HG03520 (cell line): Measurements from ENCODE around the gene C8A.

Source experiments
- ATAC-seq: cut with Tn5 transposase; IDR thresholded peaks from one replicate; pipeline ENCODE4 v1.9.1; 2021; ENCODE audit warnings: mild to moderate bottlenecking, moderate library complexity; ENCODE audit not compliant: unreplicated experiment

The C8A gene

DNA sequence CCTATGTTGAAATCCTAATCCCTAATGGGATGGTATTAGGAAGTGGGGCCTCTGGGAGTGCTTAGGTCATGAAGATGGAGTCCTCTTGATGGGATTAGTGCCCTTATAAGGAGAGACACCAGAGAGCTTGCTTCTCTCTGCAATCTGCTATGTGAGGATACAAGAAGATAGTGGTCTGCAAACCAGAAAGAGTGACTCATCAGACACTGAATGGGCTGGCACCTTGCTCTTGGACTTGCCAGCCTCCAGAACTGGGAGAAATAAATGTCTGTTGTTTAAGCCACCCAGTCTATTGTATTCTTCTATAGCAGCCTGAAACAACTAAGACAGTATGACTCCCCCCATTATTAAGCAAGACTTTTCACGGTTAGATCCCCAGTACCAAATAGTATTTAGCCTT, 67.9 kb downstream of the C8A start:
- ATAC-seq = no peak

DNA sequence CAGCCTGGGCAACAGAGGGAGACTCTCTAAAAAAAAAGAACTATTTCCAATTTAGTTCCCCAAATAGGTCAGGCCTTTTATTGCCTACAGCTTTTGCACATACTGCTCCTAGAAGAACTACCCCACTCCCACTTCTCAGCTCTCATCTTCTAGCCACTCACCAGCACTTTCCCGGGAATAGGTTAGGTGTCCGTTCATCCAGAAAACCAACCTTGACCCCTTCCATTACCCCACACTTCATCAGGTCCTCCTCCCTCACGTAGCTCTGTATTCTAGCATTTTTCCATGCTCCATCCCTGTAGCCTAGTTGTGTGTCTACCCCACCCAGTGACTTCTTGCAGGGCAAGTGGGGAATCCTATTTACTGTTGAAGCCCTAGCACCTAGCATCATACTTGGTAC, 68.6 kb downstream of the C8A start:
- no peak for ATAC-seq

DNA sequence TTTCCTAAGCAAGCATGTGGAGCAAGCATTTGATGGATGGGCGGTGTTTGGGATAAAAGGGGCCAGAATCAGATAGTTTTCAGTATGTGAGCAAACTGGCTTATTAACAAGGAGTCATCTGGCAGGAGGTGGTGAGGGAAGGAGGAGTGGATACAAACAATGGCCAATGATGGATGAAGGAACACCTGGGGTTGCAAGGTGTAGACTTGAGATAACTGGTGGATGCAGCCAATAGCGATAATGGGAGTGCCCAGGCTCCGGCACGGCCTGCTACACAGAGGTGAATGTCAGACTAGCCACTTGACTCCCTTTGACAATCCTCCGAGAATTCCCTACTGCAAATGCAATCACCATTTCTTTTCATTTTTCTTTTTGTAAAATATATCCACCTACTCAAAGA, 69.5 kb downstream of the C8A start:
- no peak for ATAC-seq

DNA sequence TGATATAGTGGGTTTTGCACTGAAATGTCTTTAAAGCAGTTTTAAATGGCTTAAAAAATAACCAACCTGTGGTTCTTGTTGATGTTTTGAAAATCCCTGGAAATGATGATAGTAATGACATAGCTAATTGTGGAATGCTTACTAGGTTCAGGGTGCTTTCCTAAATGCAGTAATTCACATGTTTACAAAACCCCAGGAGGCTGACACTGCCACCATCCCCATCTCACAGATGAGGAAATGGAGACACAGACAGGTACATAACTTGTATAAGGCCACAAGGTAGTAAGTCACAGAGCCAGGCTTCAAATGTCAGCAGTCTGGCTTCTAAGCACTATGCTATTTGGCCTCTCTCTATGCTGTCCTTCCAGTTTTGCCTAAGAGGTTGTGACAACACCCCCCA, 70.6 kb downstream of the C8A start:
- ATAC-seq = no peak

DNA sequence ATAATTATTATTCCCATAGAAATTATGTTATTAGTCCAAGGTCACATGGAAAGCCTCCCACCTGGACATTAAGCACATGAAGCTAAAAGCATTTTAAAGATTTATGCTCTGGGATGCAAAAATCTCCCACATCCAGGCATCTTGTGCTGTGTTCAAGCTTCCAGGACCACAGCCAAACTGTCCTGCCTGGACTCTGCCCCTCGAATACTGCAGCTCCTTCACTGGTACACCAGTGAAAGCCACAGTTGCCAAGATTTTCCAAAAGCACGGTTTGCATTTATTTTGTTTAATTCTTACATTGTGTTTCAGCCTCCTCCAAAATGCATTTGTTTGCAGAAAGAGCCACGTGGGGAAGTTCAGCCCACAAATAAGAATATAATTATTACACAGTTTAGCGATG, 72.6 kb downstream of the C8A start:
- ATAC-seq = no peak

DNA sequence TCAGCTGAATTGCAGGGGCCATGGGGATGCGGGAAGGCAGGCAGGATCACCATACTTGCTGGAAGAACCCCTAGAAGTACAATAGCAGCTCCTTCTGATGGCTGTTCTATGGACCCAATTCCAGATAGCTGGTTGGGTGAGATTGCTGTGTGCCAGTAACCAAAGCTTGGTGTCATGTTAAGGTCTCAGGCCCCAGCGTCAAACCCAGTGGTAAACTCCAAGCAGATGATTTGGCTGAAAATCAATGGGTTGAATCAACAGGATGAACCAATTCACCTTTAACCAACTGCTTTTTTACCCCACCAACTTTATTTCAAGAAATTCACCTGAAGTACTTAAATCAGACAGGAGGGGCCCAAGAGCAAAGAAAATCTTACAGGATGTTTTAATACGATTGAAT, 73.4 kb downstream of the C8A start:
- no peak for ATAC-seq

DNA sequence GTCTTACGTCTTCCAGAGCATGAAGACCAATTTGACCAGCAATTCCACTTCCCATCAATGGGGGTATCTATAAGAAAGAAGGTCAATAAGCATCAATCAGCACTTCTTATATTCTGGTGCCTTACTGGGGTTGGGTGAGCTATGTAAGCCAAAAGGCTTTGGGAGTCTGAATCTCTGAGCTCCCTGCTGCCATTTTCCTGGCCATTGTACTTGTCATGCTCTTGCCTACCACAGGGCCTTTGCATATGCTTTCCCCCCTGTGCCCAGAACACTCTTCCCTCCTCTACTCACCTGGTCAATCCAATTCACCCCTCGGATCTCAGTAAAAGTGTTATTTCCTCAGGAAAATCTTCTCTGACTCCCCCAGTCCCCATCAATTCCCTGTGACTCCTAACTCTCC, 74.9 kb downstream of the C8A start:
- no peak for ATAC-seq

DNA sequence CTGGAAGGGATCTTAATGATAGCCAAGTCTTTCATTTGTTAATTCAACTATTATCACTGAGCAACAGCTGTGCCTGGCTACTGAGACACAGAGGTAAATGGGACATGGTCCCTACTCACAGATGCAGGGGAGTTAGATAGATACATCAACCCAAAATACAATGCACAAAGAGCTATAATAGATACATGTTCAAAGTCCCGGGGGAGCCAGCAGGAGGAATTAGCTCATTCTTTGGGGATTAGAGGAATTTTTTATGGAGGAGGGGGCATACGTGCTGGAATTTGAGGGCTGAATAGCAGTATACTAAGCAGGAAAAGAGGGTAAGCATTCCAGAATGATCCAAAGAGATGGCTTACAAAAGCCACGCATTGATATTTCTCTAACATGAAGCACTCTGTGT, 76.6 kb downstream of the C8A start:
- ATAC-seq = no peak

DNA sequence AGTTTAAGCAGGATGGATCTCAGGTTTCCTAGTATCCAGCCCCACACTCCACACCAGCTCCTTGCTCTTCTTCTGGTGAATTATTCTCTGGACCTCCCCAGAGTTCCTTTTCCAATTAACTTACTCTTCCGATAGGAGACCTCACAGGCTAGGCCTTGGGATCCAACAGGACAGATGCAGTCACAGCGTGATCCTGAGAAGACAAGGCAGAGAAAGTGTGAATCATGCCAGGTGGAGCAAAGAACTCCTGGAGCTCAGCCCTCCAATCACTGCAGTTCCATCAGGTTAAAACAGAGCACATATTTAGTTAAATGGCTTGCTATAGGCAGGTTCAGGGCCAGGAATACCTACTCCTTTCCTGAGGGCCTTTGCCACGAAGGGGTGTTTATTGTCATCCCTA, 77.1 kb downstream of the C8A start:
- ATAC-seq = no peak

DNA sequence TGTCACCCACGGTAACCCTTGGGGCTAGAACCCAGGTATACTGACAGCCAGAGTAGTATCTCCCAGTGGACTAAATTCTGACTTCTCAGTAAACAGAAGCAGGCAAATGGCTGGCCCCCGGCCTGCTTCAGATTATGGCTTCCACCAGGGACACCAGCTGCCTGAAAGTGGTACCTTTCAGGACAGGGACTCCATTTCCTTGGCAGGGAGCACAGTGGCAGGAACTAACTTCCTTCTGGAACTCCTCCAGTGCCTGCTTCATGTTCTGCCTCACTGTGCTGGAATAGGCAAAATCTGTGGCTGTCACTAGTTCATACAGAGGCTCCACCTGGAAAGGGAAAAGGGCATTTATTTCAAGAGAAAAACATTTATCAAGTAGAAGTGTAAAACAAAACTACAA, 78.6 kb downstream of the C8A start:
- no peak for ATAC-seq

DNA sequence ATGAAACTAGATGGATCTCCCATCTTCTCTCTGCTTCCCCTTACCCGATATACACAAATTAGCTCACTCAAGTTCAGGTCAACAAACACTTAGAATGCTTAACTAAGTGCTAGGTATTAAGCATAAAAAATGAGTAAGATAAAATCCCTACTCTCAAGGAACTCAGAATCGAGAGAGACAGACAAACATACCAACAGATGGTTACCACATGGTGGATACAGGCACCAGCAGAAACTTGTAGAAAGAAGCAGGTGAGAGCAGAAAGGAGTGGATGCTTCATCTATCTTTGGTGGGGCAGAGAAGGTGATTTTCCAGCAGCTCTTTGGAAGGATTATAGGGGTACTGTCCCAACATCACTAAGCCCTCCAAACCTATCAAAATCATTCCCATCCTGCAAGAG, 79.0 kb downstream of the C8A start:
- no peak for ATAC-seq

DNA sequence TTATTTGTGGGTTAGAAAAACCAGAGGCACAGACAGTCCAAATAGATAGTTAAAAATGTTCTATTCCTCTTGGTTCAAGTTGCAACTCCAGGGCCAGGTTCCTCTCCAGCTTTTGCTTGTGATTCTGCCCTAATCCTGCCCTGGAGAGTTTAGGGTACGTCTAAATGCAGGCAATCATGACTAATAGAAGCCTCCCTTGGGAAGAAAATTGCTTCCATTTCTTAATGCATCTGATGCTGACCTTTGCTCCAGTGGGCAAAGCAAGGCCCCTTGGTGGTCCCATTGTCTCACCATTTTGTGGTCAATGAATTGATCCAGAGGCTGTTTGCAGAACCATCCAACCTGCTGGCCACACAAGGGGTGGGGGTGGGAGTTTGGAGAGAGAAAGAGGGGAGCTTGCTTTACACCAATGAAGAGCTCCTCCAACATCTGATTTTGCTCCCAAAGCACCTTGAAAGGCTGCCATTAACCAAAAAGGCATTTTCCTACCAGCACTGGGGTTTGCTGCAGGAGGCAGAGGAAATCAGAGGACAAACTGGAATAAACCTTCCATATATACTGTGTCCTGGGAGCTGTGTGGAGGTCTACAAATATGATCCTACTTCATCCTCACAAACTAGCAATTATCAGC, 79.9 kb downstream of the C8A start:
- no peak for ATAC-seq

DNA sequence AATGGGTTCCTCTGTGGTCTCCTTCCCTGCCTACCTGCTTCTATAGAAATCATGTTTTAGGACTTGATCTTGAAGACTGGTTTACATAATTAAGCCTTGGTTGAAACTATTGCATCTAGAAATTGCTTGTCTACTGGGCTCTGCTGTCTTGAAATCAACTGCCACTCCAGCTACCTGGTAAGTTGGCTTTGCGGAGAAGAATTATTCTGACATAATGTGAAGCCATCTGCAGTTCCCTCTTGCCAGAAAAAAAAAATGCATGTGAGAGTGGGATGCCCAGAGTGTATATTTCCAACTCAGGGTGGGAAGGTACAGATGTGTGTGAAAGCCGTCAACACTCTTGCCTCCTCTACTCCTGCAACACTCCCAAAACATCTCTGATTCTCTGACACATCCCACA, 84.0 kb downstream of the C8A start:
- no peak for ATAC-seq

DNA sequence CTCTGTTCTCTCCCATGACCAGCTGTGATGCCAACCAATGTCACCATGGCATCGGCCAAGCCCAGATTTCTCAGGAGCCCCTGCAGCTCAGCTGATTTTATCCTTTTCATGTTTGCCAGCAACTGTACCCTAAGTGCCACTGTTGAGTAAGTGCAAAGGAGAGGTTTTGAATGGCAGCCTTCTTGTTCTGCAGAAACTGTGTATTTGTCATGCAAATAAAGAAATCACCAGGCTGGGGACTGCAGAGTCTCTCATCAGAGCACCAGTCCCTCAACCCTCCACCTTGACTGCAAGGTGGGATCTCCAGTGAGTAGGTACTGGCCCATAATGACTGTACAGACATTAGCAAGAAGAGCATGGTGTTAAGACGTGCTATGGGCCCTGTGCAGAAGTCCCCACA, 84.6 kb downstream of the C8A start:
- ATAC-seq = no peak

DNA sequence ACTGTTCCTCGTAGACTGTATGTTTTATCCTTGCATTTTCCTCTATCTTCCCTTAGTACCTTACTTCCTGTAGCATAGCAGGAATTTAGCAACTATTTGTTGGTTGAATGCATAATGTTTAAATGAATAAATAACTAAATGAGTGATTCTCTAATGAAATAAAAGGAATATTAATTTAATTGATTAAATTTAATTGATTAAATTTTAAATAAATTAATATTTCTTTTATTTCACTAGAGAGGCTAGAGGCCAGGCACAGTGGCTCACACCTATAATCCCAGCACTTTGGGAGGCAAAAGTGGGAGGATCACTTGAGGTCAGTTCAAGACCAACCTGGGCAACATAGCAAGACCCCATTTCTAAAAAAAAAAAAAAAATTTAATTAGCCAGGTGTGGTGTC, 85.4 kb downstream of the C8A start:
- ATAC-seq = no peak

DNA sequence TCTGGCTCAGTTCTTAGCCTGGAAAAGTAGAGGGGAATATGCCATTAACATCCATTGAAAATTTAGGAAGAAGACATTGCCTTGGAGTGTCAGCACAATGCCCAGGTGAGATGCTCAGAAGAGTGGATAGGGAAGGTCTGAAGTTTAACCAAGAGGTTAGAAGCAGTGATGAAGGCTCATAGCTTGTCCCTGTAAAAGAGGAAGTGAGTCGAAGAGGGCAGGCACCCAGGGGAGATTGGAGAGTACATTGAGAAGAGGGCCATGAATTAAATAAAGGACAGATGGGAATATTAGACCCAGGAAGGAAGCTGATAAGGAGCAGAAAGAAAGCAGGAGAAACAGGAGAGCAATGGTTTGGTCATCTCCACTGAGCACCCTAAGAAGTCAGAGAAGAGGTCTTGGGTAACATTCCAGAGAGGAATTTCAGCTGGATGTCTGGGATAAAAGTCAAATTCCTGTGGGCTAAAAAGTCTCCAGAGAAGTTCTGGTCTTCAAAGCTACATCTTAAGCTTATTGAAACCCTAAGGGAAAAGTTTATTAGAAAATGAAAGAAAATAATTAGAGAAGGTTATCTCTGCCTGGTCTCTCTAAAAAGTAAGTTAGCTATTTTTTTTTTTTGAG, 93.9 kb downstream of the C8A start:
- no peak for ATAC-seq

DNA sequence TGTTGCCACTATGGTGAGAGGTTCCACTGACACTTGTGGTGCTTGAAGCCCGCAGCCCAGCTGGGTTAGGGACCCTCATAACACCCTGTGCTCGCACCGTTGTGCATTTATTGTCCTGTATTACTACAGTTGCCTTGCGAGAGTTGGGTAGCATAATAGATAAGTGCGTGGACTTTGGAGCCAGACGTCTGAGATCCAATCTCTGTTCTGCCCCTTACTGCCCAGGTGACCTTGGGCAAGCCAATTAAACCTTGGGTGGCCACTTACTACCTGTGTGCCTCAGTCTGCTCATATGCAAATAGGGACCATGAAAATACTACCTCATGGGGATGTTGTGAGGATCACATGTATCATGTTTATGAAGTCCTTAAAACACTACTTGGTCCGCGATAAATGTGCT, 97.9 kb downstream of the C8A start:
- ATAC-seq = no peak

DNA sequence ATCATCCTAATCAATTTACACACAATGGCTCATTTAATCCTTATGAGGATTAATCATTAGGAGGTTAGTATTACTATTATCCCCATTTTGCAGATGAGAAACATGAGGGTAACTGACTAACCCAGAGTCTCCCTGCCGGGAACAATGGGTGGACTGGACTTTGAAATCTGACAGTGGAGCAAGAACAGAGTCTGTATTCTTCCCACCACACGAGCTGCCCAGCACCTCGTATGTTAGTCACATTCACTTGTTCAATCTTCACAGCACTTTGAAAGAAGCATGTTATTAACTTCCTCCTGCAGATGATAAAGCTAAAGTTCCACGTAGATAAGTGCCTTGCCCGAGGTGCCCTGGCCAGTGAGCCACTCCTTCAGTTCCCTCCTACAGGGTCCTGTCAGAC, 98.8 kb downstream of the C8A start:
- no peak for ATAC-seq

DNA sequence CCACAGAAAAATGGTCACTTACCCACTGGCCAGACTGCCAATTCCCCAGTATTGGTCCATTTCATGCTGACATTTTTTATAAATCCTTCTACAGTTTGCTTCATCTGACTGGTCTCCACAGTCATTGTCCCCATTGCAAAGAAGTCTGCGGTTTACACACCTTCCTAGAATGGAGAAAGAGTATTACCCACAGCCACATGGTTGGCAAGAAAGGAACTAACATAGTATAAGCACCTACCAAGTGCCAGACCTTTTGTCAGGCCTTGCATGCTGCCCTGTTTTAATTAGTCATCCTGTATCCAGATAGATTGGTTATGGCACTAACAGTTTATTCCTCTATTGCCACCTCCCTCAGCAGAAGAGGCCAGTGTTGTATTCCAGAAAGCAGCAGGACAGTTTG, 100.1 kb downstream of the C8A start:
- no peak for ATAC-seq

DNA sequence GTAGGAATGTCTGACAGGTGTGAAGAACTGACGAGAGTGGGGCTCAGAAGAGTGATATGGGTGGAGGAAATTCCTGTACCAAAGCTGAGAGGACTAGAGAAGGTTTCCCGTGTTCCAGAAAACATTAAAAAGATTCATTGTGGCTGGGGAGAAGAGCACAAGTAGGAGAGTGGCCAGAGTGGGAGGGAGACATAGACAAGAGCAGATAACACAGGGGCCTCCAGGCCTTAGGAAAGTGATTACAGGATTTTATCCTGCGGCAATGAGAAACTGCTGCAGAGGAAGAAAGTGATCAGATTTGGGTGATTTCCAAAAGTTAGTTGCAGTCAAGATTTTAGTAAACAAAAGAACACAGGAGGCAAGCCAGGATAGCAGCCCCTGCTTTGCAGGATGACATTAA, 103.3 kb downstream of the C8A start:
- no peak for ATAC-seq

DNA sequence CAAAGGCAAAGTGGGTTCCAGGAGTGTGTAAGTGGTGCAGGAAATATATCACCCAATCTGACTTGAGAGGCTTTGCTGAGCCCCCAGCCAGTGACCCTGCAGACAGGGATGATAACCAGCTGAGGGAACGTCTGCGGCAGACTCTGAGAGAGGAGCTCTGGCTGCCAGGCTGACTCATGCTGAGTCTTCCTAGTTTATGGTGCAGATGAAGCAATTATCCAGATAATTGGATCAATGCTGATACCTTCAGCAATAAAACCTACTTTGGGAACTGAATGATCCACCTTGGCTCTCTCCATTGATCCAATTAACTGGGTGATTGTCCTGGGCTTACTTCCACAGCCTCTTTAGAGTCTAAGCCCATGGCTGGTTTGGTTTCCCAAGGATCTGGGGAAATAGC, 103.9 kb downstream of the C8A start:
- ATAC-seq = no peak

DNA sequence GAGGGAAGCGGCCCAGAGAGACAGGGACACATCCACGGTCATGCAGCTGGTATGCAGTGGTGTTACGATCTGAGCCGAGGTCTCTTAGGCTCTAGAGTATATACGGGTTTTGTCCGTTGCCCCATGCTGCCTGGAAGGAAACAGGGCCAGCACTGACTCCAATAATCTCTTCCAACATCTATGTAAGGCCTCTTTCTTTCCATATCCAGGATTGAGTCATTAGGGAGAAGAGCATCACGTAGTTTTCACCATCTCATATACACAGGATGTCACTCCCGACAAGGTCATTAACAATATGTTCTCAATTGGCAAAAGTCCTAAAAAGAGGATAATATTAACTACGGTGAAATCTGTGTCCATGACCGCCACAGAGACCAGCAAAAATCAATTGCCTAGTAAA, 106.8 kb downstream of the C8A start:
- ATAC-seq = no peak

DNA sequence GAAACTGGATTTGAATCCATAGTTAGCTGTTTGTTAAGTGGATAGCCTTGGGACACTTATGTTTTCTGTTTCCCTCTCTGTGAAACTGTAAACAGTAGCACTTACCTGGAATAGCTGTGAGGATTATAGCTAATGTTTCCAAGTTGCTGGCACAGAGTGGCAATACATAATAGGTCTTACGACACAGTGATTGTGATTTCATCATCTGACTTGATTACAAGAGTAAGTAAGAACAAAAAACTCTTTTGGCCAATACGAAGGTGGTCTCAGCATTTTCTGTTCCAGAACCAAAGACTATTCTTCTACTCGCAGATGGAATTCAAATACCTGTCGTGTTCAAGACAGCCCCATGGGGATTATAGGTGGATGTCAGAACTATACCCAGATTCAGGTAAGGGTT, 109.1 kb downstream of the C8A start:
- ATAC-seq = no peak
